Femur (tissue), 1 donor: Measurements from ENCODE around the gene MGMT.

ENCODE experiments used
- DNase-seq: peaks from one replicate; pipeline ENCODE4 v3.0.0-alpha.2; 2017

MGMT gene

GRCh38 chr10:129602938-129603535 lies 136.0 kb downstream of the MGMT start:
- no peak for DNase-seq

GRCh38 chr10:129604333-129605032 lies 137.4 kb downstream of the MGMT start:
- DNase-seq, result peak; percentile 3

DNA sequence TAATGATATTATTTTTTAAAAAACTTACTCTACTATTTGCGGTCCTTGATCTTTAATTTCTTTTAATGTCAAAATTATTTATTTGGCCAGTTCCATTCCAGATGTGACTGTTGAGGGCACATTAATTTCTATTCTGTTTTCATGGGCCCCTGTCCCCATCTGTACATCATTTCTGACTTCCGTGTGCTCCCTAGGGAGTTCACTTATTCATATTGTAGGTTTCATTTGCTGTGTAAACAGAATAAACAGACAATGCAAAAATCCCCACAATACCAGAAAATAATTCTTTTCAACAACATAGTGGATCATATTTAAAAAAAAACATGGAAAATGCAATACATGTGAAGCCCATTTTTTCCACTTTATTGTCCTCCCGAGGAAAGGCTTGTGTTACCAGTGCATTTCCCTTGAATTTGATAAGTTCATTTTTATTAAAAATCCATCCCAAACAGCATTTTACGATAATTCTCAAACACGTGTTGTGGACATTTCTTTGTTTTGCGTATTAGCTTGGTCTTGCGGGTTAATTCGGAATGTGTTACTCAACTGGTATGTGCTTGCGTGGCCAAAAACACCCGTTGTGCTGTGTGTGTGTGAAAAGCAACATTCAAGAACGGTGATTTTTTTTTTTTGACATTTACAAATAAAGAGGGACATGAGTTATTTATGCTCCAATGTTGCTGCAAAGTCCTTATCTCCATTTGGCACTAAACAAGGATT lies 138.4 kb downstream of the MGMT start:
- no peak for DNase-seq

- DNase-seq, result no peak
These were observed 139.0 kb downstream of the MGMT start for GRCh38 chr10:129605986-129606518.

GRCh38 chr10:129607607-129608109 lies 140.6 kb downstream of the MGMT start:
- no peak for DNase-seq

GRCh38 chr10:129608653-129609052 lies 141.6 kb downstream of the MGMT start:
- no peak for DNase-seq

DNA sequence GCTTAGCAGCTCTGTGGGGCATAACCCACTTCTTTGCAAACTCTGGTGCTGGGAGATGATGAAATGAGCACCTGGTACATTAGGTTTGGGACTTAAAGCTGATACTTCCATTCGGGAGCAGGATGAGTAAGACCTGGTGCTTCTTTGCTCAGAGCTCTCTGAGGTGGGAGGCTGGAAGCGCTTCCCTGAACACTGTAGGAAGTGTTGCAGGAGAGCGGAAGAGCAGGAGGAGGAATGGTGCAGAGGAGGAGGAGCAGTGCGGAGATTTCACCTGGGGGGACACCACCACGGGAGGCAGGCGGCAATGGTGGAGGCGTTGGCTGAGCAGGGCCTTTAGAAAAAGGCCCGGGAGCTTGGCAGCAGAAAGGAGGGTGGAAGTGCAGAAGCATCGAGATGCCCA lies 142.5 kb downstream of the MGMT start:
- DNase-seq, result peak; percentile 1

GRCh38 chr10:129612481-129613109 lies 145.6 kb downstream of the MGMT start:
- DNase-seq, result no peak

DNA sequence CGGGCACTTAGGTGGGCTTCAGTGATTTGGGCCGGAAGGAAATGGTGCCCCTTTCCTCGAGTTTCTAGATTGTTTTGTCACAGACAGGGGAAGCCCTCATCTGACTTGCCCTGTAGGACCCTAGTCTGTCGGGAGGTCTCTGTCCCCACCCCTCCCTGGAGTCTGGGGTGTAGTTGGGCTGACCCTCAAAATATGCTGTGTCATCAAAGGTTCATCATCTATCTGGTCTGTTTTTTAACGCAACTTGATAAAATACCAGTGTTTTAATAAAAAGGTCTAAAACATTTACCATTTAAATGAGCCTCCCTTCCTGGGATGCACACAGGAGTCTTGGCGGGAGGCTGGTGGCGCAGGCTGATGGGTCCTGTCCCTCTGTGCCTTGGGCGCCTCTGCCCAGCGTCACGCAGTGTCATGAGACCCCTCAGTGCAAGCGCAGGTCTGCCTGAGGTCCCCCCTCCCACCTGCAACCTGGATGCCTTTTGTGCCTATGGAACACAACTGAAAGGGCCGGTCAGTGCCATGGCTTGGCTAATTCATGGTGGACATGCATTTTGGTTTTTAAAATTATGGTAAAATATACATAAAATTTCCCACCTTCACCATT lies 146.4 kb downstream of the MGMT start:
- DNase-seq, result peak; percentile 3

- peak; percentile 23 for DNase-seq
These were observed 147.3 kb downstream of the MGMT start for GRCh38 chr10:129614341-129614740.

DNA sequence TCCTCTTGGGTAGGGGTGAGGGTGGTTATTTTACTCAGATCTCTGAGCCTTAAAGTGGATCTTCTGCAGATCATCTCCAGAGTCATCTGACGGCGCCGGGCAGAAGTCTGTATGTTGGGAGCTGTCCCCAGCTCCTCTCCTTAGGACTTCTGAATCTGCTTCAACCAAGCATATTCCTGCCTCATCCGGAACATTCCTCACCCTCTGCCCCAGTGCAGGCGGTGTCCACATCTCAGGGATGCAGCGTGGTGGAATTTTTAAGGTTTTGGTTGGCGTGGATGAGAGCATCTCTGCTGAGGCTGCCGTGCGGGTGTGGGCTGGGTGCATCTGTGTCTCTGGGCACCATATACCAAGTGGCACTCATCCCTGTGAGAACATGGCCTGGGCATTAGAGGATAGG lies 148.3 kb downstream of the MGMT start:
- no peak for DNase-seq

DNA sequence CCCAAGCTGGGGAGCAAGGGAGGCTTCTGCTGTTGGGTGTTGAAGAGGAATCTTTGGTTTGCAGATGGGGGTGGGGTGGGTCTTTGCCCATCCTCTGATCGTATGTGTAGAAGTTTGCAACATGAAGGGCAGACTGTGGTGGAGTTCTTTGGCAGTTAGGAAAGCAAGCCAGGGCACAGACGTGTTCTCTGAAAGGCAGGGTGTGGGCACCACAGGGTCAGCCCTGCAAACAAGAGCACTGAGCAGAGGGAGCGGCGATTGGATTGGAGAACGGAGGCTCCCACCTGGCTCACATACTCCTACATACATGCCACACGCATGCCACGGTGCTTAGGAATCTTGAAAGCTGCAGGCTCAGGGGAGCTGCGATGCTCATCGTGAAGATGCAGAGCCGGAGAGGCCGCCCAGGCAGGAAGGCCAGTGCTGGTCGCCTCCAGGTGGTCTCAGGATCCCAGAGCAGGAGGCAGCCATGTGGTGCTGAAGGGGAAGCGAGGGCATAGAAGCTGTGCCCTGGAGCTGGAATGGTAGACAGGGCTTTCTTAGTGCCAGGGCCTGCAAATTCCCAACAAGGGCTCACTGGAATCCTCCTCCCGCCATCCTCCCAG lies 149.0 kb downstream of the MGMT start:
- DNase-seq, result no peak

- no peak for DNase-seq
These were observed 150.7 kb downstream of the MGMT start for GRCh38 chr10:129617768-129618167.

DNA sequence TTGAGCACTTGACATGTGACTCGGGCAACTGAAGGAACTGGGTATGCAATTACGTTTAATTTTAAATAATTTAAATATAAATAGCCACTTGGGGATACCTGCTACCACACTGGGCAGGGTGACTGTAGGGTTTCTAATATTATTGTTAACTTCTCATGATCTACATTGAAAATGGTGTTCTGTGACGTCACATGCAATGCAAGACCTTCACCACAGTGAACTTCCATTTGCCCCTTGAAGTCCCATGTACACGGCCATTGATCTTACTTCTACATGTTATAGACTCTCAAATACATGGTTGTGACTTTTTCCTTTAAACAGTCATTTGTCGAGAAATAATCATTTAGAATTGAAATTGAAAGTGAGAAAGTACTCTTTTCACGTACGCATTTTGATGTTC lies 154.0 kb downstream of the MGMT start:
- DNase-seq, result no peak

DNA sequence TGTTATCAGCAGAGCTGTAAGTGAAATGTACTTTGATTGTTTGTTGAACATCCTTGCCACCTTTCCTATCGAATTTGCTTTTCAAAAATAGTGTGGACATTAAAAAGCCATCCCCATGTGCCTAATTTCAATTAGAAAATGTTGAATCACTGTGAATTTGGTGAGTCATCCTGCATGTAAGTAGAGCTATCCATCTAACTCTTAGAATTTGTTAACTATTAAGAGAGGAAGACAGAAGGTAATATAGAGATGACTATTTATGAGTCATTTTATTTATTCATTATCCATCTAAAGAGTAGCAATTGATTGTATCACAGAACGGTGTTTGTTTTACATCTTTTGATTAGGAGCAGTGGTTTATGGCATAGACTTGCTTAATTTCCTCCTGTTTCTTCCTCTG lies 154.7 kb downstream of the MGMT start:
- DNase-seq, result no peak

DNA sequence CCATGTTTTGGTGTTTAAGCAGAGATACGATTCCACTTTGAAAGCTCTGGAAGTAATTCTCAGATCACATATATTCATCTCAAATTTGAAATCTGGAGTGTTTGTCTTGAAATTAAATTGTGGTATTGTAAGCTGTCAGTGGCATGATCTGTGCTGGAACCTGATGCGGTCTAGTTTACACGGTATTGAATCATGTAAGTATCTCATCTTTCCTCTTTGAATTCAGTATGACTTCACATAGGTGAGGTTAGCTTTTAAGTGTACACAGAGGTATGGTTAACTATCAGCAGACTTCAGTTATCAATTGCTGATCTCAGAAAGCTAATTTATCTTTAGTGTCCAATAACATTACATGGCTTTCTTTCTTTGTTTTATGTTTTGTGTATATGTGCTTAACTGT lies 155.2 kb downstream of the MGMT start:
- no peak for DNase-seq

DNA sequence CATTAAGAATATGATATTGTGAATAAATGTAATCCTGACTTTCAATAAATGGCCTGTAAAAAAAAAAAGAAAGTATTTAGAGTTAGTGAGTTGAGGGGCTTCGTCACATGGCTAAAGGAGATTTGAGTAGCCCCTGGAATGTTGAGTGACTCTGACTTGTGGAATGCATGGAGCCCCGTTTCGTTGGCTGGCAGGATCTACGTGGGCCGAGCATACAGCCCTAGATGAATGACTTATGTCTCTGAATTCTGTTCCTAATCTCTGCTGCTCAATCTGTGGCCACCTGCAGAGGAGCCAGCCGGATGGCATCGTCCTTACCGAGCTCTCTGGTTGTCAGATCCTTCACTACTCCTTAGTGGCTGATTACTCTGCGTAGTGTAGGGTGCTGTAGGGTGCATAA lies 155.7 kb downstream of the MGMT start:
- DNase-seq, result no peak

- DNase-seq, result no peak
These were observed 157.5 kb downstream of the MGMT start for GRCh38 chr10:129624526-129624925.

DNA sequence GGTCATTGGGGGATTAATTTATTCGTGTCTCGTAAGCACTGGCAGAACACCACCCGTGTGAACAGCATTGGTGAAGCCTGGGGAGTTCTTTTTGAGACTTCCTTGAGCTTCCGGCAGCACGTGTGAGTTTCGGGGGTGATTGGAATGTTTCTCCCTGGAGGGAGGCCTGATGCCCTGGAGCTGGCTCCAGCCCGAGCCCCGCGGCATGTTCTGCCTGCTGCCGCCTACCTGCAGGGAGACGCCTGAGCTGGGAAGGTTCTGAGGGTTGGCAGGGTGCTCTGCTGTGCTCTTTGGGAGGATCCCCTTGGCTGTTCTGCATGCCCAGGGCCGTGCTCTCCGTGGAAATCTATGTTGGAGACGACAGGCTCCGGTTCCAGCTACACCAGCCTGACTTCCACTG lies 159.3 kb downstream of the MGMT start:
- no peak for DNase-seq

DNA sequence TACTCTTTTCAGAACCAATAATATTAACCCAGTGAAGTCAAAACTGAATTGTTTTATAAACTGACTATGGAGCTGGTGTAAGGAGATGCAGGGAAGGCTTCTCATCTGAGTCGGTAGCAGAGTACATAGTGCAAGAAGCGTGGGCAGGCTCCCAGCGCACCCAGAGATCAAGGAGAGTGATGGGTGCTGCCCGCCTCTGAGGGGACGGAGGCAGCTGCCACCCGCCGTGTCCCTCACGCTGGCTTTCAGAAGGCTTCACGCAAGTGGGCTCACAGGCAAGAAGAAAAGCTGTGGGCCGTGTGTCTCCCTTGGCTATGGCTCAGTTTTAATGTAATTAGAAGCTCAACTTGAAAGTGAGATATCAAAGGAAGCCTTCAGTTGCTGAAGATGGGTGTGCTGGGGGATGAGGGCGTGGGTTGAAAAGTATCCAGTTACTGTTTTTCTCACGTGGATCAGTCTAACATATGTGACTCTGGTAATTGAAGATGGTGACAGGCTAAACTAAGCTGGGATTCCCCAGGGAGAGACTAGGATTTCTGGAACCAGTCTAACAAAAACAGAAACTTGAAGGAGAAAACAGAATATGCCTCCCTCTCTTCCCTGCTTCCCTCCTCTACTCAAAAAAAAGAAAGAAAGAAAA lies 159.9 kb downstream of the MGMT start:
- DNase-seq, result no peak

- no peak for DNase-seq
These were observed 160.4 kb downstream of the MGMT start for GRCh38 chr10:129627442-129627841.

DNA sequence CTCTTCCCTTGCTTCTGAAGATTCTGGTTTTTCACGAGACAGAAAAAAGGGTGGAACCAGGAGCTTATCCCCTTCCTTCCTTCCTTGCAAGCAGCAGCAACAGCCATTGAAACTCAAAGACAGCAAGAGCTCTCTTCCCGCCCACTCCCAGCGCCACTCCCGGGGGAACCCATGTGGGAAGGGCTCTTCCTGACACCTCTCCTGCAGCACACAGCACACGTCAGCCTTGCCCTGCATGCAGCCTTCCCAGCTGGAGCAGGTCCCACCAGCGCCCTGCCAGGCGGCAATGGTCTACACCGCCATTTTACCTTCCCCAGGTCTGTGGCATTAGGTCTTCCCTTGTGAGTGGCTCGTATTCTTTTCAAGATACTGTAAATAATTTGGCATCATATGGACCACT lies 161.8 kb downstream of the MGMT start:
- DNase-seq, result no peak
